ENCODE measurements around the gene TIMP2. TPM values are rescaled to one million over a fixed set of nuclear protein-coding genes. Genes with fewer than 3 reads are reported as not detected.

Gene TIMP2
- total and polyA plus RNA-seq, 2 of the 8 experiments (the other 6 are each of a cell fraction or from before 2014, with no cell fraction given) = 18.2 to 43.3 TPM

DNA sequence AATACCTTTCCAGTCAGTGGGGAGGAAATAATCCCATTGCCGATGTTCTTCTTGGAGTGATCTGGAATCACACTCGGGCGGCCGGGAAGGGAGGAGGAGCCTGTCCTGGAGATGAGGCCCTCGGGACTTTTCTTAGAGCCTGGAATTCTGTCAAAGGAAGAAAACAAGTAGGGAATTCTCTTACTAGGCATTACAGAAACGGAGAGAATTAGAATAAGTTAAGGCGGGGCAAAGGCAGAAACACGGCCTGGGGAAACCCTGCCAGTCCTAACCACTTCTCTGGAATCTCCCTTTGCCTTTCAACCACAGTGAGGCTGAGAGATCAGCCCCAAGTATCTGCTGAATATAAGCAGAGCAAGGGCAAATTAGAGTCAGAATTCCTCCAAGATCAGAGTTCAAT is 112.3 kb downstream of the TIMP2 start (continued):
- no peak for TF ChIP-seq CHD7 (IDR thresholded peaks at IDR 0.05; ENCODE audit: insufficient replicate concordance, low read length)

Measured in H1 (cell line).